Uterus (tissue), 2 donors: ENCODE results near the gene ARPC5L.

Experiments
- POLR2A ChIP-seq, 2 donors: fragments of 450-650 bp; IDR thresholded peaks; one replicate each; pipeline ENCODE4 v1.6.1; 2016; ENCODE audit warnings: antibody characterized with exemption in 2 of 2, mild to moderate bottlenecking in 1 of 2, moderate library complexity in 1 of 2
- TF ChIP-seq, protein P1 (sequence below), 4 experiments: fragments of 200-600 bp in 2 of 4; fragments of 450-650 bp in 2 of 4; sonication (generic) in 2 of 4; IDR thresholded peaks; one replicate each; pipeline ENCODE4 v1.5.1; 2016 to 2019; ENCODE audit warnings: antibody characterized with exemption in 4 of 4, mild to moderate bottlenecking in 2 of 4, moderate library complexity in 1 of 4

DNA sequence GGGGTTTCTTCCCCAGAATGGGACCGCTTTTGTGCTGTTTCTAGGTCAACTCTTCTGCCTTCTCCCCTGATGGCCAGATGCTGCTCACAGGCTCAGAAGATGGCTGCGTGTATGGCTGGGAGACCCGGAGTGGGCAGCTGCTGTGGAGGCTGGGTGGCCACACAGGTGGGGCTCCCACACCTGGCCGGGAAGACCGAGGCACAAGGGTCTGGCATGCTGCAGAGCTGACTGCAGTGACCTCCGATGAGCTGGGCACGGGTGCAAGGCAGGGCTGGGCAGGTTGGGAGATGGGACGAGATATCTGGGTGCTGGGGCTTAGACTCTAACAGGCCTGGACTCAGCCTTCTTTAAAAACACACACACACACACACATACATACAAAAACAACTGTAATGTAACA, 7.8 kb upstream of the ARPC5L start:
- TF ChIP-seq, protein P1, sequence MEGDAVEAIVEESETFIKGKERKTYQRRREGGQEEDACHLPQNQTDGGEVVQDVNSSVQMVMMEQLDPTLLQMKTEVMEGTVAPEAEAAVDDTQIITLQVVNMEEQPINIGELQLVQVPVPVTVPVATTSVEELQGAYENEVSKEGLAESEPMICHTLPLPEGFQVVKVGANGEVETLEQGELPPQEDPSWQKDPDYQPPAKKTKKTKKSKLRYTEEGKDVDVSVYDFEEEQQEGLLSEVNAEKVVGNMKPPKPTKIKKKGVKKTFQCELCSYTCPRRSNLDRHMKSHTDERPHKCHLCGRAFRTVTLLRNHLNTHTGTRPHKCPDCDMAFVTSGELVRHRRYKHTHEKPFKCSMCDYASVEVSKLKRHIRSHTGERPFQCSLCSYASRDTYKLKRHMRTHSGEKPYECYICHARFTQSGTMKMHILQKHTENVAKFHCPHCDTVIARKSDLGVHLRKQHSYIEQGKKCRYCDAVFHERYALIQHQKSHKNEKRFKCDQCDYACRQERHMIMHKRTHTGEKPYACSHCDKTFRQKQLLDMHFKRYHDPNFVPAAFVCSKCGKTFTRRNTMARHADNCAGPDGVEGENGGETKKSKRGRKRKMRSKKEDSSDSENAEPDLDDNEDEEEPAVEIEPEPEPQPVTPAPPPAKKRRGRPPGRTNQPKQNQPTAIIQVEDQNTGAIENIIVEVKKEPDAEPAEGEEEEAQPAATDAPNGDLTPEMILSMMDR (IDR thresholded peaks at IDR 0.05), result no peak
- no peak for TF ChIP-seq POLR2A (IDR thresholded peaks at IDR 0.05)
